ENCODE results near the gene EVX1.

EVX1 gene

DNA sequence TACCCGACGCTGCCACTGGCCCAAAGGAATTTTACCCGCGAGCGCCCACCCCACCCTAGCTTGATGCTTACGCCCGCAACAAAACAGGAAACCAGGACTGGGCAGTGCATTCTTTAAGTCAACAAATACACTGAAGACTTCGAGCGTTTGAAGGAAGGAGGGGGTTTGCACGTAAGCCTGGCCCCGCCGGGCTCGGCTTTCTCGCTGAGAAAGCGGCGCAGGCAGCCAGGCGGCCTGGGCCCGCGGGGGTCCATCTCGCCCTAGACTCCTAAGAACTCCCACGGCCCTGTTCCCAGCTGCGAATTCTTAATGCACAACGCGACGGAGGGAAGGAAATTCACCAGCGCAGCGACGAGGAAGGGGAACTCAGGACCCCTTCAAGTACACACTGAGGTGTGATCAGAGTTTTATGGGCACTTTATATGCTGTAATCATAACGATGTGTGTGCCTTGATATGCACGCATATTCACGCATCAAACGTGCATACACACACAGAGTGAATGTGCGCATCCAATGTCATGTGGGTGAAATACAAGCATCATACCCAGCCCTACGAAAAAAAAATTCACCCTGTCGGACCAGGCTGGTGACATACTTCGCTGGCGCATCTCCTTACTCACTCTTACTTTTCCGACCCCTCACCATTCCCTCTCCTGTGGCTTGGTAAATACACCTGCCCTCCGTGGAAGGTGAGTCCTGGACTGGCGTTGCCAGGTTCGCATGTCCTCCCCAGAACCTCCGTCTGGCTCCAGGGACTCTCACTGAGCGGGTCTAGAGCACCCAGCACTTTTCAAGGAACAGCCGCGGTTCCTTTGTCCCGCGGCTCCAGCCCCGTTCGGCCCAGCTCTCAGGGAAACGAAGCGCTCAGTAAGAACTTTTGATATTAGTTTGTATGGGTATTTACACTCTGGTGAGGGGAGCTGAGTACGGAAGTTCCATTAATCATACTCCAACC is 37.0 kb upstream of the EVX1 start:
- FAIRE-seq: no peak

DNA sequence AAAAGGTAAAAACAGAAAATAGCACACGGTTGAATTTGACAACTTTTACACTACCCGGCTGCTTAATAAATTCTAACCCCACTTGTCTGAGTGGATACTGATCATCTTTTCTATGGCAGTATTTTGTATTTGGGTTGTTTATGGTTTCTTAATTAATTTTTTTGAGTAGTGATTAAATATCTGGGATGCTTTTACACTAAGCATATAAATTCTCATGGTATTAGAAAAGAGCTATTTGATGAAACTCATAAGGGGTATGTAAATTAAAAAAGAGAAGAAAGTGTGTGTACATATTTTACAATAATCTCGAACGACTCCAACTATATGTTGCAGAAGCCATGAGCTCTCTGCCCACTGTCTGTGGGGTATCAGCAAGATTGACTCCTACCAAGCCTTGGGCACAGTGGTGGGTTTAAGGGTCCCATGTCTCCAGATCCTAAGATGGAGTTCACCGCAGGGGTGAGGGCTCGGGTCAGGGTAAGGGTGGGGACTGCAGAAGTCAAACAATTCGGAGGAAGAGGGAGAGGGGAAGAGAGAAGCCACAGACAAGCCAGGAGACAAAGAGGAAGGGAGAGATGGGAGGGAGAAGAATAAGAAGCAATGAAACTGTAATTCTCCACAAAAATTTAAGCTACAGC is 35.1 kb upstream of the EVX1 start:
- FAIRE-seq: no peak

DNA sequence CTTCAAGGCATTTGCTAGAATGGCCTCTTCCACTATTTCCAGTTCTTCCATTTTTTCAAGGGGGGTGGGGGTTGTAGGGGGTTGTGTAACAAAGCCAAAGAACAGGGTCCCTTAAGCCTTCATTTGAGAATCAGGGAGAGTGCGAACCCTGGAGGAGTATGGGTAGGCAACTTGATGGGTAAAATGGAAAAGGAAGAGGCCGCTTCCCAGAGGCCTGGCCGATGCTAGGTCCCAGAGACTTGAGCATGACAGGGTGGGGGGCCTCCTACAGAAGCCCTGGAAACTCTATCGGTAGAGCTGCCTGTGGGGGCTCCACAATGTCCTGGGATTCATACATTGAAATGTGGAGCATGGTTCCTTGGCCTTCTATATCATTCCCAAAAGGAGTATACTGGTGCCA is 33.6 kb upstream of the EVX1 start:
- FAIRE-seq: no peak

DNA sequence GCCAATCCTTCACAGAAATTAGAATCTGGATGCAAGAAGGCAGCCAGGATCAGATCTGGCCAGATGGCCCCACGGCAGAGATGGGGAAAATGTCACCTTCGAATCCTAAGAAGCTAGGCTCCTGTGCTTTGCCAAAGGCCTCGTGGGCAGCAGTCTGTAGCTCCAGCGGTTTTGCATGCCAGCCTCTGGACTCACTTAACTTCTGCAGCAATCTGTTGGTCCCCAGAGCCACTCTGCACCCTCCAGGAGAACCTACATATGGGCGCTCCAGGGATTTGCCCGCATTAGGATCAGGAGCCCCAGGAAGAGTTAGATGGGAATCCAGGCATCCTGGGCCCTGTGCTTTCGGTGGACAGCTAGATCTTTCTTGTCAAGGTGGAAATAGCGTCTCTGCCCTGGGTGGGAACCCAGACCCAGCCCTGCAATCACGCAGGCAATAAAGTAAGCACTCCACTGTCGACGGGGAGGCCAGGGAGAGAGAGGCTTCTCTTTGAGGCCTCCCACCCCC is 32.6 kb upstream of the EVX1 start:
- FAIRE-seq: no peak

DNA sequence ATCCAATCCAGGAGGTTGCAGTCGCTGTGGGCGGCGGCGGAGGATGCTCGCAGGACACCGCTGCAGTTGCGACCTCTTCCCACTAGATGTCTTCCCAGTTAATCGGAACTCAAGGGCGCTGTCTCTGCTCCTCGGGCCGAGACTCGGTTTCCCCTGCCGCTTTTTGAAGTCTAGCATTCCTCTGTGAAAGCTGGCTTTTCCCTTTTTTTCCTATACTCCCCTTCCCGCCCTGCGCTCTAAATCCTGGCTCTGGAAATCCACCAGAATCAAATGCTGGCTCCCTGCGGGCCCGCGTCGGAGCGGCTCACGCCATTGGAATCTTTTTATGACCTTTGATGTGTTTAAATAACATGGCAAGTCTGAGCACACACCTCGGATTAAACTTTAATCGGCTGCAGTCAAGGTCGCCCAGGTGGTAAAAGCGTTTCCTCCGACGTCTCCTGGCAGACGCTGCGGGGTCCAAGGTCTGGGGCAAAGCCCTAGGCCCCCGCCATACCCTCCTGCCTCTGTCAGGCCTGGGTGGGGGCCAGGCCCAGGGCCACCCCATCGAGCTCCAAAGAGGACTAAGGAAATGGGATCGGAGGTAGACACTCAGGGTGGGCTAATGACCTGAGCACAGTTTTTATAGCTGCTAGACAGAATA is 32.0 kb upstream of the EVX1 start:
- no peak for FAIRE-seq

DNA sequence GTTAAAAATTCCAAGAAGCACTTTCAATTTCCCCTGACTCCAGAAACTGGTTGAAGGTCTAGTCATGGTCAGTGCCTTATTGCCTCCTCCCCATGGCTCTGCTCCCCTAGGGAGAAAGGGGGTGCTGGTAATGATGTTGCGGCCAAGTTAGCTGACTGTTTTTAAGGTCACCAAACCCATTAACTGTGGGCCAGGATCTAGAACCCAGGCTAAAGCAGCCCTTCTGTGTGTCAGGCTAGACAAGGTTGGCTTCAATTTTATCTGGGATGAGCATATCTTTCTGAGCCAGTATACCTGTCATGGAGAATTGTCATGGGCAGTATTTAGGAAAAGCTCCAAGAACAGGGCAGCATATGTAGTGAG is 31.5 kb upstream of the EVX1 start:
- FAIRE-seq: no peak

DNA sequence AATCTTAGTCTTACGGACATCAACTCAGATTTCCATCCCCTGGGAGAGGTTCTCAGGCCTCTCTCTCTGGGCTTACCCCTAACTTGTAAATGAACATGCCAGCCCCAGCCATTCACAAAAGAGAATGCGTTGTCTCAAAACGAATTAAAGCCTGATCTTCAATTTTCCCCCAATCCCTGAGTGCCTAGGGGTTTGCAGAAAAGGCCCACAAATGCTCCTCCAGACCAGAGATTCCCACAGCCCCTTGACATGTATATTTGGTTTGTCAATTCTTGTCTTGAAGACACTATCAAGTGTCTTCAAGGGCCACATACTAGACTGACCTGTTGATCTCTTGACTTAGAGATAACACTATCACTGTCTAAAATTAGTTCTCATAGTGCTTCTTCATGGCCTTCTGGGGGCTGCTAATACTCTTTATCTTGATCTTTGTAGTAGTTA is 30.8 kb upstream of the EVX1 start:
- no peak for FAIRE-seq

DNA sequence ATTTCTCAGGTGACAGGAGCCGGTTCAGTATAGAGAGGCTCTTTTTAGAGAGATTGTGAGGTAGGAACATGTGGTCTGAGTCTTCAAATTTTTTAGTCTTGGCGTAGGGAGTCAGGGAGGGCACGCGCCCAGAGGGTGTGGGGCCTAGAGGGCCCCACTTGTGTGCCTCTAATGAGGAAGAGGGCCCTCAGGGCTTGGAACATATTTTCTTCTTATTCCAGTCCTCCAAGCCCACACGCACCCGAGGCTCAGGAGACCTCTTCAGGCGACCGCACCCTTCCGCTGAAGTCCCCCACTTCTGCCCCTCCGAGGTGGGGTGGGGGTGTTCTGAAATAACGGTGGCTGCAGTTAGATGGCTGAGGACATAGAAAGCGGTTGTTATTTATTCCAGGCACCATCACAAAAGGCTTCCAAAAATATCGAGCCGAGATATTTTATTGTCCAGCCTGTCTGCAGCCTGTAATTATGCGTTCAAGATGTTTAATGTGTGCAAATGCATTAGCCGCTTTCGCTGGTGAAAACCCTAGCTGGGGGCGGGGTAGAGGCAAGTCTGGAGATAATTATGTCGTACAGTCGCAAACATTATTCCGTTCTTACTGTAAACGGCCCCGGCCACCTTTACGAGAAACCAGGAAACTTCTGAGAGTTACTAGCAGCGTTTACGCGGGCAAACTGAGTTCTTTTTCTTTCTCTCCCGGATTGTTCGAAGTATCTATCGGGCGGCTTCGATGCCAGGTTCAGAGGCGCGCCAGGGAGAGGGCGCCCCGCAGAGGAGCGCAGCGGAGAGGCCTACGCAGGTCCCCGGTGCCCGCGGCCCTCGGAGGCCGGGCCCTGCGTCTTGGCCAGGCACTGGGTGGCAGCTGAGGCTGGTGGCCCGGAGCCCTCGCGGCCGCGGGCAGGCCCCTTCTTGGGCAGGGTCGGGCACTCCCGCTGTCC is 29.8 kb upstream of the EVX1 start:
- FAIRE-seq: no peak

DNA sequence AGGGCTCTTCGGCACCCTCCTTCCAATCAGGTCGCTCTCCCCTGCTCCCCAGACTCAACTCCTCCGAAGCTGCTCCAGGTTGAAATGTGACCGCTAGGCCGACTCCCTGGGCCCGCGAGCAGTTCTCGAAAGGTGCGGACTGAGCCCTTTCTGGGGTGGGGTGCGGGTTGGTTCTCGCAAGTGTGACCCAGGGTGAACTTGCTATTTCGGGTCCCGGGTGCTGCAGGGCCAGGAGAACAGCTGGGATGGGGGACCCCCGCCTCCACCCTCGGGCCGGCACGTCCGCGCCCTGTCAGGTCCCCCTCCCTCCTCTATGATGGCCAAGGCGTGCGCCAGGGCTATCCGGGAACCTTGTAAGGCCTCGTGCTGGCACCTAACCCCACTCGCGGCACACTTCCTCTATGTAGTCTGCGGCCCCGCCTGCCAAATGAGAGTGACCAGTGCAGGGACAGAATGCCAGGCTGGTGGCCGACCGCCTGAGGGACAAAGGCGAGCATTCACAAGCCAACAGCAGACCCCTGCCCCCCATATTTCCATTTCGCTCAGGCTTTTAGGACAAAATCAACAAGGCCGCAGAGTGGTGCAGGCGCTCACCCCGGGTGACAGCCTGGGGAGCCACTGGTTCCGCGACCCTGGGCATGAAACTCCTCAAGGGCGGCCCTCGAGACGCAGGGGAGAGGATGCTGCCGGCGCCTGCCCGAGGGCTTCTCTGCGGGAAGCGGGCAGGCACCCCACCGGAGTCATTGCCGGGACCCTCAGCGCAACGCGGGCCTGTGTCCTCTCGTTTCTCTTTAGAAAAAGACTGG is 29.0 kb upstream of the EVX1 start:
- FAIRE-seq: no peak

DNA sequence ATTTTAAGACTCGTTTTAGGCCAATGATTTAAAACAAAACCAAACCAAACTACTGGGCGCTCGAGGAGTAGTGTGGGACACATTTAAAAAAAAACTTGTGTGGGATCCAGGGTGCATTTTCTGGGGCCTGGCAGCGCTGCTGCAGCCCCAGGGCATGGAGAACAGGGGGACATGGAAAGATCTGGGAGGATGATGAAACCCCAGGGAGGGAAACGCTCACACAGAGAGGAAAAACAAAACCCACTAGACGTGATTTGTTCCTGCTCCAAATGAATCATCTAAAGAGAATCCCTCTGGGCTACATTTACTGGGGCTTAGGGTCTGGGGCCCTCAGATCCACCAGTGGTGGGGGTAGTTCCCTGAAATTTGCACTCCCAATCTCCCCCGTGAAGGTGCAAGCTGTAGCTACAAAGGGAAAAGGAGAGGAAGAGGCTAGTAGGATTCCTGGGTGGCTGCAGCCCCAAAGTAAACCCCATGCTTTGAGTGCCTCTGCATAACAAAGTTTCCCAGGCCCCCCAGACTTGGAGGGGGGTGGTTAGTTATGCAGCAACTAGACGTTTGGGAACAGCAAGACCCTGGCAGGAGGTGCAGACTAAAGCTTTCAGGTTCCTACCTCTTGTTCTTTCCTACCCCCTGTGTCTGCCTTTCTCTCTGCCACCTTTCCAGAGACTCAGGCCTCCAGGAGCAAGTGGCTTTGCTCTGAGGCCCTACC is 28.2 kb upstream of the EVX1 start:
- no peak for FAIRE-seq

DNA sequence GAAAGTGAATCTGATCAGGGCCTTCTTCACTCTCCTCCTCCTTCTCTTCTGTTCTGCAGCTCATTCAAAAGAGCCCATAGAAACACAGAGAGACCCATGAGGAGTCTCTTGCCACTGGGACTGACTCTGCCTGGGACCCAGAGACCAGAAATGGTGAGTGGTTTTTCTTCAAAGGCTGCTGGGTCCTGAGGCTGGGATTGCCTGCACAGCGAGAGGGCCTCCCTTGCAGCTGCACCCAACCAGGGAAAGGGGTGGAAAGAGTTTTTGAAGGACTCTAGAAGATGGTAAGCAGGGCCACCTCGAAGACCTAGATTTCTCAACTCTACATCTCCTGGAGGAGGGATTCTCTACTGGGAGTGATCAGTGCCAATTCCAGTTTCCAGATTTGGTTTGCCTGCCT is 27.2 kb upstream of the EVX1 start:
- FAIRE-seq: no peak

DNA sequence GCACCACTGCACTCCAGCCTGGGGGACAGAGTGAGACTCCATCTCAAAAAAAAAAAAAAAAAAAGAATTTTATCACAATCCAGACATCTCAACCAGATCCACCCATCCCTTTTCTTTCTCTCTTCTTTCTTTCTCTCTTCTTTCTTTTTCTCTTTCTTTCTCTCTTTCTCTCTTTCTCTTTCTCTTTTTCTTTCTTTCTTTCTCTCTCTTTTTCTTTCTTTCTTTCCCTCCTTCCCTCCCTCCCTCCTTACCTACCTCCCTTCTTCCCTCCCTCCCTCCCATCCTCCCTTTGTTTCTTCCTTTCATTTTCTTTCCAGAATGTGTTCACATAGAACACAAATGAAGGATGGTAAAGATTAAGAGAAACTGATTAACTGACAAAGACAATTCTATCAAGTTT is 24.7 kb upstream of the EVX1 start:
- FAIRE-seq: no peak

DNA sequence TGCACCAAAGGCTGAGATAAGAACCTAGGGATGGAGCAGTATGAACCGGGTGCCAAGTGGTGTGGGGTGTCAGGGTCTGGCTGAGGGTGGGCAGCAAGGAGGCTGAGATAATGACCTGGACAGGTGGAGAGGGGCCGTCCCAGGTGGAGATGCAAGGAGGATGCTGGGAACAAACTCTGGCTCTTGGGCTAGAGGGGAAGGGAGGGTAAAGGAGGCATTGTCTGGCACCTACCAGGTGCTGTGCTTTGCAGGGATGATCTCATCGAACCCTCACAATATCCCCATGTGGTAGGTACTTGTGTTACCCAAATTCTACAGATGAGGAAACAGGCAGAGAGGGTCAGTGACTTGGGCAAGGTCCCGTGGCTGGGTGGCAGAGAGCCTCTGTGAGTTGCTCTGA is 22.8 kb upstream of the EVX1 start:
- FAIRE-seq: no peak

DNA sequence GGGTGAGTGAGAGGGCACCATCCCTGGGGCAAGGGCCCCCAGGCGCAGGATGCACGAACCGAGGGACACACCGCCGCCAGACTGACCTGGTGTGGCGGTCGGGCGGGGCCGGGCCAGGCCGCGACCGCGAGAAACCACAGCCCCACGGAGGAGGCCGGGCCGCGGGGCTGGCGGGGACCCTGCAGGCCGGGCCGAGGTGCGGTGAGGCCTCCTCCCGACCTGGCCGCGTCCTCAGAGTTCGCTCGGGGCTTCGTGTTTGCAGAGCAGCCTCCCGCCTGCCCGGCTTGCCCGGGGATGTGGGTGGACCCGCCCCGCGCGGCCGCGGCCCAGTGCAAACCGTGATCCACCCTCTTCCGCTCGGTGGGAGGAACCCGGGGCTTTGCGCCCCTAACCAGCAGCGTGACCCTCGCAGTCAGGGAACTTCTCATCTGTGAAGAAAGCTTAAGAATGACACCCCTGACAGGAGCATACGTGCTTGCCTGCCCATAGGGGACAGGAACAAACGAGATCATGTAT is 22.1 kb upstream of the EVX1 start:
- no peak for FAIRE-seq

DNA sequence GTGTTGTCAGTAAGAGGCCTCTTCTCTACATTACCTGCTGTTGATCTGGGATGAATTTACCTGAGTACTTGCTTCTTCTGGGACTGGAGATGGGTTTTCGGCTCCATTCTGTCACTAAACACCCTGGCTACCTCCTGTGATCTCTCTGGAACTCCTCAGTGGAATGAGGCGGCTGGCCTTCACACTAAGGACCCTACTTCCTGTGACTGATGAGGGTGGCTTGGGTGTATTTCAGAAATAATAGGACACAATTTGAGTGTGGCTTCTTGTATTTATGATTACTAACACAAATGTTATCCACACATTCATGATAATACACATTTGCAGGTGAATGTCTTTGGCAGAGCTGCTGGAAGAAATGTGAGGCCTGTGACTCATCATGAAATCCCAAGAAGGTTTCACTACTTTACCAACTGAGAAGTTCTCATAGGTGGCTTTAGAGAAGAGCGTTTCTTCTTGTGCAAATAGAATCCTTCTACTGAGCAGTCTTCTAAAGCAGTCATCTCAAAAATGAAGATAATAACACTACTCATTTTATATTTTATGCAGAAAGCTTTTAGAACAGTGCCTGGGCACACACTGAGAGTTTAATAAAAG is 21.3 kb upstream of the EVX1 start:
- FAIRE-seq: no peak

DNA sequence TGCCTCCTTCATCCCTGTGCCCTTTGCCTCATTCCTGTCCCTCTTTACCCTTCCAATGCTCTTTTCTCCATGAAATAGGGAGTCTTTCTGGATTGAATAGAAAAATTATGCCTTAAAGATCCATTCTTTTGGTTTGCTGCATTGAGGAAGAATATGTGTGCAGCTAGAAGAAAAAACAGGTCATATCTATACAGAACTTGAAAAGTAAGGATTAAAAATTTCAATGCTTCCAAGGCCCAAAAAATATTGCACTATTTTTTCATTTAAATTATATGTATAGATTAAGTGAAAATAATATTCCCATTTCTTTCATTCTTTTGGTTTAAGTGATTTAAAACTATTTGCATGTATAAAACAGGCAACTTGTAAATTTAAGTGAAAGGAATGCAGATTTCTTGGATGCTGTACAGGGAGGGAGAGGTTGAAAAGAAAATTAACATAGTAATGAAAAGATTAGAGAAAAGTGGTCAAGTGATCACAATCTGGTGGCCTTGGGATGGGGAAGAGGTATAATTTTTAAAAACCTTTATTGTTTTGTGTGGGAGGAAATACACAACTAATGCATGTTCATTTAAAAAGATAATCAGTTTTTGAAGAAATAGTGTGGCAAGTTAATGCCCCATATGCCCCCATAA is 18.5 kb upstream of the EVX1 start:
- no peak for FAIRE-seq

DNA sequence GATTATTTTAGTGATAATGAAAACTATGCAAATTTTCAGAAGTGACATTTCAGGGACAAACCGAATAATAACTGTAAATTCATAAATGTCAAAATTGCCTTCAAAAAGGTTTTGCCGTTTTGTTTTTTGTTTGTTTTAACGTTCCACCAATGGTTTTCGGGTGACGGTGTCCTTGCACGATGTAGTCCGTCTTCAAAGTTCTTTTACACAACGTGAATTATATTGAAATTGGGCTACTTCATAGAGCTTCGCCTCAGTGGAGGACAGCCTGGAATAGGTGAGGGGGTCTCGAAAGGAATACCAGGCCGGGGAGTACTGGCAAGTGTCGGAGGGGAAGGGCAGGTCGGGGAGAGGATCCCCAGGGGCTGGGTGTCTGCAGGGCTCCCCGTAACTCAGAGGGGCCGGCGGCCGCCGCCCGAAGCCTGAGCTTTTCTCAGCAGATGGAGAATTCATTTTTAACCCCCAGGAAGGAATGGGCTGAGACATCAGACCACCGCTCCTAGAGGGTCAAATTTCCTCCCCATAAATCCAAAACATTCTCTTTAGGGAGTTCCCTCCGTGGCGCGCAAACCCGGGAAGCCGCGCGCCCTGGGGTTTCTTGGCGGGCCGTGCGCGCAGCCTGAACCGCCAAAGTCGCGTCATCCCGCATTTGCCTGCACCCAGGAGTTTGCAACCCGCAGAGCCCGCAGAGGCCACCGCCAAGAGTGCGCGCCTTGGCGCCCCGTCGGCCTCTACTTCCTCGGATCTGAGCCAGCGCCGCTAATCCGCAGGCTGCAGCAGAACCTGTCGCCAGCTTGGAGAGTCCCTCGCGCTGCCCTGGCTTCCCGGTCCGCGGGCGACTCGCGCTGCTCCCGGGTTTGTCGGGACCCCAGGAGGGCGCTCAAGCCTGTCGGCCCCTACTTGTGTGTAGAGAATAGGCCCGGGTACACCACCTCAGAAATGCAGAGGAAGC is 17.3 kb upstream of the EVX1 start:
- FAIRE-seq: no peak

DNA sequence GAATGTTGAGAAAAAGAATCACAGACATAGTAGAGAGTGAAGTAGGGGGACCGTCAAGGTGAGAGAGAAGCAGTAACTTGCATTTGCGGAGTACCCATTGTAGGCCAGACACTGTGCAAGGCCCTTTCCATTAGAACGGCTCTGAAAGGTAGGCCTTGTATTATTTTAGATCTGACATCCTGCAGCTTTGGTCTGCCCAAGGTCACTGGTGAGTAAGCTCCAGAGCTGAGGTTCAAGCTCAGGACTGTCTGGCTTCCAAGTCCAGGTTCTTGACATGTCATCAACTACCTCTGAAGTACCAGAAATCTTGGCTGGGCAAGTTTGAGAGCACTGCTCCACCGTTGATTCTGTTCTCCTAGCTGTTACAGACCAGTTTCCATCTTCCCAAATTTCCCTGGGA is 13.2 kb upstream of the EVX1 start:
- FAIRE-seq: no peak
